LHCN-M2 (cell line): ENCODE measurements around the gene KLHL17. TPM values are rescaled to one million over a fixed set of nuclear protein-coding genes. Genes with fewer than 3 reads are reported as not detected.
"Not testable (repeated sequence)": the region's sequence is repeated elsewhere in the genome, so short reads cannot be mapped to it uniquely, and the experiment has no call there.

Experiments used
- DNase-seq: peaks from one replicate; pipeline ENCODE4 v3.0.0-alpha.2; 2012; ENCODE audit warnings: low read depth
- total RNA-seq: library from RNA; depleted of rRNA; stranded (reverse); fragments of >200 nt; gene quantifications from 2 replicates; pipeline ENCODE4 v1.2.3, GENCODE V29; 2014

The KLHL17 gene
- total RNA-seq, 1 experiment from 2014 or later = 13.7 TPM

- peak; percentile 43 for DNase-seq
Observed at GRCh38 chr1:966704-967300, 6.4 kb downstream of the KLHL17 start.

- no peak for DNase-seq
Observed at GRCh38 chr1:967466-968343, 7.3 kb downstream of the KLHL17 start.

- DNase-seq = no peak
Observed at GRCh38 chr1:969260-969855, 9.0 kb downstream of the KLHL17 start.

- DNase-seq = no peak
Observed at GRCh38 chr1:970242-970972, 10.0 kb downstream of the KLHL17 start.

- DNase-seq = no peak
Observed at GRCh38 chr1:970973-971730, 10.8 kb downstream of the KLHL17 start.

GRCh38 chr1:971751-972506 is 11.5 kb downstream of the KLHL17 start:
- no peak for DNase-seq

- no peak for DNase-seq
Observed at GRCh38 chr1:972726-973458, 12.5 kb downstream of the KLHL17 start.

- DNase-seq = no peak
Observed at GRCh38 chr1:973459-974292, 13.3 kb downstream of the KLHL17 start.

GRCh38 chr1:974293-974640 is 13.9 kb downstream of the KLHL17 start:
- DNase-seq = no peak

GRCh38 chr1:974687-975328 is 14.4 kb downstream of the KLHL17 start:
- no peak for DNase-seq

- DNase-seq = no peak
Observed at GRCh38 chr1:975365-975764, 15.0 kb downstream of the KLHL17 start.

- no peak for DNase-seq
Observed at GRCh38 chr1:975896-976683, 15.7 kb downstream of the KLHL17 start.

- not testable (repeated sequence) for DNase-seq
Observed at GRCh38 chr1:976791-977190, 16.4 kb downstream of the KLHL17 start.

GRCh38 chr1:978069-978834 is 17.9 kb downstream of the KLHL17 start:
- DNase-seq = no peak

GRCh38 chr1:978835-979743 is 18.7 kb downstream of the KLHL17 start:
- no peak for DNase-seq

- no peak for DNase-seq
Observed at GRCh38 chr1:979744-980072, 19.3 kb downstream of the KLHL17 start.
